H9 (cell line): ENCODE results near the gene SMARCE1. TPM values are rescaled to one million over a fixed set of nuclear protein-coding genes. Genes with fewer than 3 reads are reported as not detected.

ENCODE experiments used
- DNase-seq: peaks from one replicate; pipeline ENCODE4 v3.0.0-alpha.2; 2017
- H2AFZ ChIP-seq: one replicate; pipeline ENCODE4 v1.6.1; 2013; ENCODE audit warnings: mild to moderate bottlenecking, low read length, control low read depth, moderate library complexity
- H2AK5ac ChIP-seq: 2 replicates; pipeline ENCODE4 v1.6.1; 2013; ENCODE audit warnings: low read length, control low read depth, mixed read lengths; ENCODE audit not compliant: insufficient read length
- H2BK120ac ChIP-seq: one replicate; pipeline ENCODE4 v1.6.1; 2013; ENCODE audit warnings: low read depth, mild to moderate bottlenecking, low read length, control low read depth, inconsistent platforms; ENCODE audit not compliant: poor library complexity, severe bottlenecking
- H2BK12ac ChIP-seq: 2 replicates; pipeline ENCODE4 v1.6.1; 2013; ENCODE audit warnings: low read length, control low read depth, mixed read lengths, low read depth; ENCODE audit not compliant: insufficient read length
- H2BK15ac ChIP-seq: 2 replicates; pipeline ENCODE4 v1.6.1; 2013; ENCODE audit warnings: low read depth, low read length, control low read depth
- H2BK20ac ChIP-seq: one replicate; pipeline ENCODE4 v1.6.1; 2013; ENCODE audit warnings: low read depth, mild to moderate bottlenecking, low read length, control low read depth, inconsistent platforms; ENCODE audit not compliant: poor library complexity, severe bottlenecking
- H2BK5ac ChIP-seq: 2 replicates; pipeline ENCODE4 v1.6.1; 2013; ENCODE audit warnings: low read length, control low read depth, mixed read lengths; ENCODE audit not compliant: insufficient read length
- H3K14ac ChIP-seq: 2 replicates; pipeline ENCODE4 v1.6.1; 2013; ENCODE audit warnings: low read length, control low read depth; ENCODE audit not compliant: insufficient read depth
- H3K18ac ChIP-seq: 2 replicates; pipeline ENCODE4 v1.6.1; 2013; ENCODE audit warnings: low read depth, mild to moderate bottlenecking, mixed read lengths, low read length, control low read depth; ENCODE audit not compliant: insufficient read length
- H3K23ac ChIP-seq: 2 replicates; pipeline ENCODE4 v1.6.1; 2013; ENCODE audit warnings: low read length, control low read depth, mixed read lengths, low read depth; ENCODE audit not compliant: insufficient read length
- H3K23me2 ChIP-seq: 2 replicates; pipeline ENCODE4 v1.6.1; 2013; ENCODE audit warnings: low read depth, mild to moderate bottlenecking, mixed read lengths, low read length, control low read depth; ENCODE audit not compliant: insufficient read length, poor library complexity, severe bottlenecking
- H3K27ac ChIP-seq: 2 replicates; pipeline ENCODE4 v1.5.1; 2013; ENCODE audit warnings: low read length, control low read depth, mixed read lengths, low read depth; ENCODE audit not compliant: insufficient read length
- H3K27me3 ChIP-seq: 2 replicates; pipeline ENCODE4 v1.6.1; 2013; ENCODE audit warnings: low read length, control low read depth, inconsistent platforms; ENCODE audit not compliant: insufficient read depth
- H3K4ac ChIP-seq: 2 replicates; pipeline ENCODE4 v1.6.1; 2013; ENCODE audit warnings: low read depth, mild to moderate bottlenecking, control low read depth, inconsistent platforms, low read length, moderate library complexity
- H3K4me1 ChIP-seq: 2 replicates; pipeline ENCODE4 v1.6.1; 2013; ENCODE audit warnings: low read length, control low read depth, inconsistent platforms; ENCODE audit not compliant: insufficient read depth
- H3K4me2 ChIP-seq: 2 replicates; pipeline ENCODE4 v1.6.1; 2013; ENCODE audit warnings: low read length, control low read depth, mixed read lengths; ENCODE audit not compliant: insufficient read length, insufficient read depth
- H3K56ac ChIP-seq: 2 replicates; pipeline ENCODE4 v1.6.1; 2013; ENCODE audit warnings: low read depth, mild to moderate bottlenecking, mixed read lengths, low read length, control low read depth; ENCODE audit not compliant: insufficient read length
- H3K79me1 ChIP-seq: 2 replicates; pipeline ENCODE4 v1.6.1; 2013; ENCODE audit warnings: low read depth, mild to moderate bottlenecking, moderate library complexity, low read length, control low read depth, inconsistent platforms; ENCODE audit not compliant: insufficient read depth, poor library complexity, severe bottlenecking
- H3K79me2 ChIP-seq: 2 replicates; pipeline ENCODE4 v1.6.1; 2013; ENCODE audit warnings: low read length, control low read depth, inconsistent platforms; ENCODE audit not compliant: insufficient read depth
- H3K9ac ChIP-seq: 2 replicates; pipeline ENCODE4 v1.6.1; 2013; ENCODE audit warnings: low read length, control low read depth, mixed read lengths; ENCODE audit not compliant: insufficient read length; ENCODE audit errors: extremely low read depth
- H3K9me3 ChIP-seq: one replicate; pipeline ENCODE4 v1.6.1; 2013; ENCODE audit warnings: low read depth, low read length, inconsistent platforms; ENCODE audit not compliant: control insufficient read depth
- H3T11ph ChIP-seq: one replicate; pipeline ENCODE4 v1.6.1; 2013; ENCODE audit warnings: mild to moderate bottlenecking, low read length, control low read depth, inconsistent platforms
- H4K20me1 ChIP-seq: one replicate; pipeline ENCODE4 v1.6.1; 2013; ENCODE audit not compliant: control insufficient read depth, insufficient read length, insufficient read depth
- H4K5ac ChIP-seq: 2 replicates; pipeline ENCODE4 v1.6.1; 2013; ENCODE audit warnings: low read depth, mild to moderate bottlenecking, mixed read lengths, low read length, control low read depth; ENCODE audit not compliant: insufficient read length
- H4K8ac ChIP-seq: replicated peaks from 2 replicates; pipeline ENCODE4 v1.6.1; 2013; ENCODE audit warnings: low read length, control low read depth, mixed read lengths, low read depth; ENCODE audit not compliant: insufficient read length
- H4K91ac ChIP-seq: 2 replicates; pipeline ENCODE4 v1.6.1; 2013; ENCODE audit warnings: low read depth, mild to moderate bottlenecking, moderate library complexity, mixed read lengths, low read length, control low read depth; ENCODE audit not compliant: insufficient read length
- H3K27ac Mint-ChIP-seq, 3 experiments: 2 replicates in 2 of 3; 3 replicates in 1 of 3; pipeline ENCODE4 v1.8.0; 2020 to 2021; ENCODE audit warnings: mixed read lengths in 3 of 3, mild to moderate bottlenecking in 1 of 3, moderate library complexity in 1 of 3
- H3K27me3 Mint-ChIP-seq: 2 replicates; pipeline ENCODE4 v1.8.0; 2021; ENCODE audit warnings: low read depth, mild to moderate bottlenecking, moderate library complexity, mixed read lengths
- H3K36me3 Mint-ChIP-seq, 3 experiments: 2 replicates in 2 of 3; 3 replicates in 1 of 3; pipeline ENCODE4 v1.8.0; 2020 to 2021; ENCODE audit warnings: low read depth in 3 of 3, mixed read lengths in 3 of 3; ENCODE audit not compliant: insufficient read depth in 1 of 3
- H3K4me1 Mint-ChIP-seq, 2 experiments: 2 replicates each; pipeline ENCODE4 v1.8.0; 2020; ENCODE audit warnings: mixed read lengths in 2 of 2
- H3K4me3 Mint-ChIP-seq, 2 experiments: 2 replicates in 1 of 2; 3 replicates in 1 of 2; pipeline ENCODE4 v1.8.0; 2020 to 2021; ENCODE audit warnings: mild to moderate bottlenecking in 2 of 2, mixed read lengths in 2 of 2, moderate library complexity in 1 of 2
- H3K9me3 Mint-ChIP-seq, 2 experiments: 2 replicates in 1 of 2; 3 replicates in 1 of 2; pipeline ENCODE4 v1.8.0; 2020; ENCODE audit warnings: mild to moderate bottlenecking in 2 of 2, mixed read lengths in 2 of 2, moderate library complexity in 1 of 2
- WGBS: extraction: QIAGEN DNeasy Blood & Tissue Kit; methylation state at CpG from one replicate; pipeline ENCODE4 v1.1.7; 2013; ENCODE audit warnings: missing lambda C conversion rate, low lambda C conversion rate, mixed read lengths; ENCODE audit not compliant: insufficient read length; ENCODE audit errors: extremely low coverage; 5-methylcytosine and 5-hydroxymethylcytosine counted together
- total RNA-seq: library from RNA; stranded (reverse); gene quantifications from 2 replicates; pipeline ENCODE4 v1.2.1, GENCODE V29; 2021
- TF ChIP-seq, protein P1 (sequence below): fragments of 200-600 bp; sonication (generic); conservative IDR thresholded peaks from 3 replicates; pipeline ENCODE4 v1.8.0; 2021; ENCODE audit warnings: antibody characterized with exemption, mild to moderate bottlenecking

Gene SMARCE1
- total RNA-seq, 1 experiment from 2014 or later = 122 TPM

DNA sequence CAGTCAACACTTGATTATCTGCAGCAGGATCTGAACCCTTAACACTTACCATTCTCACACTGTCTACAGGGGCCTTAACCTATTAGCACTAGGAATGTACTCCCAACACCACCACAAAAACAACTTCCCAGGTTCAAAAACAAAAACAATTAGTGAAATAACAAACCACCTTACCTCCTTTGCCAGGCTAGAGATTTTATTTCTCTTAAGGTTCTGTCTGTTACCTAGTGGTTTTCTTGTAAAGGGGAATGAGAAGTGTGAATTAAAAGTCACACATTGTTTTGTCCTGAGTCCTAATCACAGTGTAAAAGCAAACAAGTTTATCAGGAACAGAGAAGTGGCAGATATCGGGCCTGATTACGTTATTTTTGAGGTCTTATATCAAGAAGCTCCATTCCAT, 9.7 kb downstream of the SMARCE1 start:
- no peaks in the 10 kb centered on the region for H3K27me3 Mint-ChIP-seq
- Histone ChIP-seq H4K5ac (no peak overlapping the region), H3K9me3 (no peaks in the 10 kb centered on the region), H3K79me1 (peaks cover 5% of the 10 kb centered on the region), H4K20me1 (no peaks in the 10 kb centered on the region), H3K4me1 (no peaks in the 10 kb centered on the region), H3K79me2 (no peaks in the 10 kb centered on the region; the same call in 1 of the 2 replicates), H2BK5ac (no peak overlapping the region), H2BK20ac (no peak overlapping the region), H2BK12ac (no peak overlapping the region), H4K91ac (no peak overlapping the region), H3K9ac (no peak overlapping the region), H2AK5ac (no peak overlapping the region), H3K23ac (no peak overlapping the region), H3K27me3 (no peaks in the 10 kb centered on the region), H4K8ac (no peak overlapping the region), H2BK120ac (no peak overlapping the region), H2AFZ (no peak overlapping the region), H3K56ac (no peak overlapping the region), H3K18ac (no peak overlapping the region), H3K27ac (no peak overlapping the region), H3K4ac (no peak overlapping the region), H3K4me2 (no peak overlapping the region), H2BK15ac (no peak overlapping the region), H3K14ac (no peak overlapping the region), H3K23me2 (no peaks in the 10 kb centered on the region), H3T11ph (no peak overlapping the region)
- H3K36me3 Mint-ChIP-seq = peaks cover 36 to 80% (median 71%) of the 10 kb centered on the region in 3 experiments; a peak in 6 of 7 replicates
- peak overlapping the region in 2 of 3 experiments; percentile 1 to 10; a peak in 2 of 7 replicates for H3K27ac Mint-ChIP-seq
- no peaks in the 10 kb centered on the region for H3K4me1 Mint-ChIP-seq
- TF ChIP-seq, protein P1, sequence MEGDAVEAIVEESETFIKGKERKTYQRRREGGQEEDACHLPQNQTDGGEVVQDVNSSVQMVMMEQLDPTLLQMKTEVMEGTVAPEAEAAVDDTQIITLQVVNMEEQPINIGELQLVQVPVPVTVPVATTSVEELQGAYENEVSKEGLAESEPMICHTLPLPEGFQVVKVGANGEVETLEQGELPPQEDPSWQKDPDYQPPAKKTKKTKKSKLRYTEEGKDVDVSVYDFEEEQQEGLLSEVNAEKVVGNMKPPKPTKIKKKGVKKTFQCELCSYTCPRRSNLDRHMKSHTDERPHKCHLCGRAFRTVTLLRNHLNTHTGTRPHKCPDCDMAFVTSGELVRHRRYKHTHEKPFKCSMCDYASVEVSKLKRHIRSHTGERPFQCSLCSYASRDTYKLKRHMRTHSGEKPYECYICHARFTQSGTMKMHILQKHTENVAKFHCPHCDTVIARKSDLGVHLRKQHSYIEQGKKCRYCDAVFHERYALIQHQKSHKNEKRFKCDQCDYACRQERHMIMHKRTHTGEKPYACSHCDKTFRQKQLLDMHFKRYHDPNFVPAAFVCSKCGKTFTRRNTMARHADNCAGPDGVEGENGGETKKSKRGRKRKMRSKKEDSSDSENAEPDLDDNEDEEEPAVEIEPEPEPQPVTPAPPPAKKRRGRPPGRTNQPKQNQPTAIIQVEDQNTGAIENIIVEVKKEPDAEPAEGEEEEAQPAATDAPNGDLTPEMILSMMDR = no peak
- WGBS = no CpG with 5 or more reads among the region's 2 CpGs
- DNase-seq = no peak
- H3K9me3 Mint-ChIP-seq = no peaks in the 10 kb centered on the region
- H3K4me3 Mint-ChIP-seq = no peak overlapping the region
